SK-N-MC (cell line): Measurements from ENCODE around the gene HOXA2.

Experiments
- DNase-seq: peaks from one replicate; pipeline ENCODE4 v3.0.0-alpha.2; 2011; ENCODE audit warnings: low read depth, low spot score
- H3K27ac ChIP-seq: fragments of 200-600 bp; sonication (generic); 2 replicates; pipeline ENCODE4 v1.5.1; 2016; ENCODE audit warnings: mixed run types
- H3K36me3 ChIP-seq: fragments of 200-600 bp; sonication (generic); 2 replicates; pipeline ENCODE4 v1.6.1; 2017; ENCODE audit warnings: antibody characterized with exemption, low read length, mixed read lengths; ENCODE audit not compliant: insufficient read depth
- H3K4me3 ChIP-seq: fragments of 200-600 bp; sonication (generic); 2 replicates; pipeline ENCODE4 v1.5.1; 2016
- H3K9ac ChIP-seq: fragments of 200-600 bp; sonication (generic); 2 replicates; pipeline ENCODE4 v1.8.0; 2017; ENCODE audit warnings: mixed run types, mixed read lengths; ENCODE audit not compliant: insufficient read length
- H3K9me3 ChIP-seq: fragments of 200-600 bp; sonication (generic); 2 replicates; pipeline ENCODE4 v1.6.1; 2017; ENCODE audit warnings: low read depth, mild to moderate bottlenecking, antibody characterized with exemption, low read length, moderate library complexity, mixed read lengths
- EZH2 ChIP-seq: fragments of 200-600 bp; sonication (generic); IDR thresholded peaks from one replicate; pipeline ENCODE4 v1.6.1; 2017; ENCODE audit warnings: antibody characterized with exemption
- FOXP2 ChIP-seq: optimal IDR thresholded peaks from 2 replicates; pipeline ENCODE3; 2011; ENCODE audit warnings: mild to moderate bottlenecking, moderate library complexity; ENCODE audit not compliant: insufficient read depth; ENCODE audit errors: extremely low read length, control extremely low read depth
- POLR2AphosphoS5 ChIP-seq: IDR thresholded peaks from 2 replicates; pipeline ENCODE4 v1.6.1; 2012; ENCODE audit warnings: mild to moderate bottlenecking, low read depth, low read length, borderline replicate concordance

The HOXA2 gene

GRCh38 chr7:27098578-27099451 is 3.7 kb downstream of the HOXA2 start:
- TF ChIP-seq EZH2 (peak; percentile 99), FOXP2 (no peak)
- DNase-seq: no peak
- H3K27ac ChIP-seq: no peak overlapping the region
- H3K36me3 ChIP-seq: no peaks in the 10 kb centered on the region
- H3K4me3 ChIP-seq: peak overlapping the region; percentile 34; the same call in 1 of the 2 replicates
- H3K9me3 ChIP-seq: no peaks in the 10 kb centered on the region
- H3K9ac ChIP-seq: no peak overlapping the region

DNA sequence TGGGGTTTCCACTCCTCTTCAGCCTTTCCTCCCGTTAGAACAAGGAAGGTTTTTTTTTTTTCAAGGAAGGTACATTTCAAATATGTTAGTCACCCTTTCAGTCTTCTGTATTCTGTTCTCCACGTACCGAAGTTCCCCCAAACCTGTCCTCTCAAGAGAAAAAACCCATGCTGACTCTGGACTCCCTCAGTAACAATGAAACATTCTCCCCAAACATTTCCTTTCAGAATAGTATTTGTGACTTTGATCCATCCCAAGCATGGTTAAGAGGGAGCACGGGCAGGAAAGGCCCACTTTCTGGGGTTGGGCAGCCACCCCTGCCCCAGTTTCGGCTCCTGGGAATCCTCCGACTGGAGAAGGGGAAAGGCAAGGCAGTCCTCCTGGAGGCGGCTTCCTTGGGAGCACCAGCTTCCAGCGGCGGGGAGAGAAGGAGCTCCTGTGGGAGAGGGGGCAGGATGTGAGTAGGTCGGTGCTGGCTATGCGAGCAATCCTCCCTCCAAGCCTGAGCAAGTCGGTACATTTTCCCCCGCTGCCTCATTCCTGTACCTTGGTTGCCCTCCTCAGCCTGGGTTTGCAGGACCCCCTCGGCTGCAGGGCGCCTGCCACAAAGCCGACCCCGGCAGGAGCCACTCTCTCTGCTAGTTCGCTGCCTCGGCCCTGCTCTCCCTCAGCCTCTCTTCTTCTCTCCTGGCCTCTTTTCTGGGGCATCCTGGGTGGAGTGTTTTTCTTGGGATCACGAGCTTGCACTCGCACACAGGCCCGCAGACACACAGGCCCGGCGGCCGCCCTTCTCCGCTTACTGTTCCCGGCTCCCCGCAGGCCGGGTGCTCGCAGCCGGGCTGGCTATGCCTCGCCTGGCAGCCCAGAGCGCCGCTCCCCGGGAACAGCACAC is 4.6 kb downstream of the HOXA2 start:
- Histone ChIP-seq H3K9ac (no peak overlapping the region), H3K27ac (no peak overlapping the region), H3K36me3 (no peaks in the 10 kb centered on the region), H3K4me3 (peak overlapping the region; percentile 34; the same call in 1 of the 2 replicates), H3K9me3 (no peaks in the 10 kb centered on the region)
- DNase-seq: no peak
- no peak for TF ChIP-seq POLR2AphosphoS5
- no peak for TF ChIP-seq EZH2

DNA sequence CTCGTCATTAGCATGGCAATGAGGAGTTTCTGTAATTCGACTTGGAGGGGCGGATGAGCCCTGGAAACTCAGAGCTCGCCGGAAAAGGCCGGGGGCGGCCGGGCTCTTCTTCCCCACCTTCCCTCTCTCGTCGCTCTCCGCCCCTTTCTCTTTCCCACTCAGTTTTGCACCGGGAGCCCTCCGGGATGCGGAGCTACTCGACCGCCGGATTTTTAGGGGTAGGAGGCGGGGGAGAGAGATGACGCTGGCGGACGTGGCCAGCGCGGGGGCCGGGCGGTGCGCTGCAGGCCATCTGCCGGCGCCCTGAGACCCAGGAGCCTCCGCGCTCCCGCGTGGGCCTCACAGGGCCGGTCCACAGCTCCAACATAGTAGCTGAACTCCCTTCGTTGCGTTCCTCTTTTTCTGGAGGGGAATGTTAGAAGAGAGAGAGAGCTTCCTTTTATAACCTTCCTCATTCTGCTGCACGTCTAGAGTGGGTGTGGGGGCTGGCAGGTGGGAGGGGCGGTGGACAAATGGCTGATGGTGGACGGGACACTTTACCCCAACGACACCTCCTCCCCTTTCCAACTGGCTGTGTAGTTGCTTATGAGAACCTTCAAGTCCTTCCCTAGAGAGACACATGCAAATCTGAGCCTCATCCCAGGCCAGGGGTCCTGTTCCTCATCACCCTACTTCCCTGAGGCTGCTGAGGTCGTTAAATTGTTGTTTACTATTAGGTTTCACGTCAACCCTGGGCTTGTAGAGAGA is 5.5 kb downstream of the HOXA2 start:
- no peaks in the 10 kb centered on the region for H3K9me3 ChIP-seq
- TF ChIP-seq FOXP2: no peak
- no peak overlapping the region for H3K9ac ChIP-seq
- no peak for DNase-seq
- no peaks in the 10 kb centered on the region for H3K36me3 ChIP-seq
- no peak overlapping the region for H3K27ac ChIP-seq
- H3K4me3 ChIP-seq: peak overlapping the region; percentile 76

DNA sequence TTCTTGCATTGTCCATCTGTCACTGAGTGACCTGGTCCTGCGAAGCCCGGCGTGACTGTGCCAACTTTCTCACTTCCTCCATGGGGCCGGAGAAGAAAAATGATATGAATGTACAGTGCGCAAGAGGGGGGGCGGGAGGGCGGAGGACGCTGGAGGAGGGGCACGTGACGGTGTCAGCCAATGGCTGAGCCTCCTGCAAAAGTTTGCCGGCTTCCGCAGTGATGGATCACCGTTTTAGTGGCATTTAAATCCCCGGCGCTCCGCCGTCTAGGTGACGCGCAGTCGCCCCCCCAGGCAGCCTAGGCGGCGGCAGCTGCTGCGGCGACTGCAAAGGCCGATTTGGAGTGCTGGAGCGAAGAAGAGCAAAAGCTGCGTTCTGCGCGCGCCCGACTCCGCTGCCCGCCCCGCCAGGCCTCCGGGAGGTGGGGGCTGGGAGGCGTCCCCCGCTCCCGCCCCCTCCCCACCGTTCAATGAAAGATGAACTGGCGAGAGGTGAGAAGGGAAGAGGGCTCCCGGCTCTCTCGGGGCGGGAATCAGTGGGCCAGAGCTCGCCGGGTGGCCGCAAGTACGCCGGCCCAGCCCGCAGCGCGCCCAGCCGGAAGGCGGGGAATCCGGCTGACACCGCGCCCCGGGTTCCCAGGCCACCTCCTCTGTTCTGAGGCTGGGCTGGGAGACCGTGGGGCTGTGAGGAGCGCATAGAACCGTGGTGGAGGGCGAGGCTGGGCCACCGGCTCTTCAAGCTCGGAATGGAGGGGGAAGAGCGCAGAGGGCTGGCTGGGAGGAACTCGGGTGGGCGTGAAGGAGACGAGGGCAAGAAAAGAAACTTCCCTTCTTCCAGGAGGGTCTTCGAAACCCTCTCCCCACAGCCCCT is 6.4 kb downstream of the HOXA2 start, which contains the start of gene HOXA1:
HOXA1 (minus strand) TSS at position 104 of the 871 bp plus-strand sequence; CDS start at position 16, 88 bp downstream.
- DNase-seq: no peak
- Histone ChIP-seq H3K9me3 (no peaks in the 10 kb centered on the region), H3K36me3 (no peaks in the 10 kb centered on the region), H3K4me3 (peak within 1 kb of the TSS; percentile 76), H3K27ac (no peak within 1 kb of the TSS), H3K9ac (no peak within 1 kb of the TSS)
- no peak for TF ChIP-seq POLR2AphosphoS5
- TF ChIP-seq FOXP2: no peak
- TF ChIP-seq EZH2: peak; percentile 78

DNA sequence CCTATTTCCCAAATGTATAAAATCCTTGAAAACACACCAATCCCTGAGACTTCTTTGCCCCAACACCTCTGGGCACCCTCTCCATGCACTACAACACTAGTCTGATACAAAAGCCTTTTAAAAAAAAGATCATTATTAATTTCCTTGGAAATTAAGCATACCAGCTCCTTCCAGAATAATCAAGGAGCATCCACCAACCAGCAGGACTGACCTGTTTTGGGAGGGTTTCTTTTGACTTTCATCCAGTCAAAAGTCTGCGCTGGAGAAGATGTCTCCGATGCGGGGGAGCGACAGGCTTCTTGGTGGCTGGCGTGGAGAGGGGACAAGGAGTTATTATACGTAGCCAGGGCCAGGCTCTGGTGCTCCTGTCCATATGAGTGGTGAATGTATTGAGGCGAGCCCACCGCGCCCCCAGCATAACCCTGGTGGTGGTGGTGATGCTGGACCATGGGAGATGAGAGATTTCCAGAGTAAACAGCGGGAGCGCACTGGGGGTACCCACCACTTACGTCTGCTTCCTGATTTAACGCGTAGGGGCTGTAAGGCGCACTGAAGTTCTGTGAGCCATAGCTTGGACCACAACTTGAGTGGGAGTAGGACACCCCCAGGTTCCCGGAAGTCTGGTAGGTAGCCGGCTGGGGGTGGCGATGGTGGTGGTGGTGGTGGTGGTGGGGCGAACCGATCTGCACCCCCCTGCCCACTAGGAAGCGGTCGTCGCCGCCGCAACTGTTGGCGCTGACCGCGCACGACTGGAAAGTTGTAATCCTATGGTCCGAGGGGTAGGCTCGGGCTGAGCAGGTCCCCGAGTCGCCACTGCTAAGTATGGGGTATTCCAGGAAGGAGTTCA is 7.2 kb downstream of the HOXA2 start:
- no peak for DNase-seq
- H3K36me3 ChIP-seq: no peaks in the 10 kb centered on the region
- H3K27ac ChIP-seq: no peak overlapping the region
- TF ChIP-seq FOXP2 (no peak), POLR2AphosphoS5 (no peak)
- H3K9me3 ChIP-seq: no peaks in the 10 kb centered on the region
- H3K9ac ChIP-seq: no peak overlapping the region
- peak overlapping the region; percentile 32; the same call in 1 of the 2 replicates for H3K4me3 ChIP-seq

DNA sequence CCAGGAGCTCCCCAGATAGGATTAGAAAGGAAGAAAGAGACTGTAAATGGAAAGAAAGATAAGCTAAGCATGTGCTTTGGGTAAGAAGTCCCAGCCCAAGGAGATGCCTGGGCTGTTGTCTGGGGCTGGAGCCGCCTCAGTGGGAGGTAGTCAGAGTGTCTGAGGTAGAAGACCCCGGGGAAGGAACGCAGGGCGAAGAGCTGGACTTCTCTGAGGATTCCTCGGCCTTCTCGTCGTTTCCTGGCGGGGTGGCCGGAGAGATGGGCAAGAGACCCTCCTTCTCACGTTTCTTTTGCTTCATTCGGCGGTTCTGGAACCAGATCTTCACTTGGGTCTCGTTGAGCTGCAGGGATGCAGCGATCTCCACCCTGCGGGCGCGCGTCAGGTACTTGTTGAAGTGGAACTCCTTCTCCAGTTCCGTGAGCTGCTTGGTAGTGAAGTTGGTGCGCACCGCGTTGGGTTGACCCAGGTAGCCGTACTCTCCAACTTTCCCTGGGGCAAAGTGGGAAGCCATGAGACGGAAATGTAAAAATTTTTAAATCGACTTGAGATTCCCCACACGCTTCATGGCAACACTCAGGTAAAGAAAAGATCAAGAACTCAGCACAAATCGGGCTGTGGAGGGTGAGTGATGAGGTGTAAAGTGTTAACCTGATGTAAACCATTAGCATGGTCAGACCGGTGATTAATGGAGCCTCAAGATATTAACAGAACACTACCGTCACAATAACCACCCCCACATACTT is 8.0 kb downstream of the HOXA2 start:
- Histone ChIP-seq H3K9ac (no peak overlapping the region), H3K27ac (no peak overlapping the region), H3K36me3 (no peaks in the 10 kb centered on the region), H3K9me3 (no peaks in the 10 kb centered on the region), H3K4me3 (no peak overlapping the region)
- TF ChIP-seq POLR2AphosphoS5 (no peak), EZH2 (no peak), FOXP2 (no peak)
- DNase-seq: no peak
